HepG2 (cell line): ENCODE measurements around the gene HDAC4. TPM values are rescaled to one million over a fixed set of nuclear protein-coding genes. Genes with fewer than 3 reads are reported as not detected.

Experiments used
- ATAC-seq: fragments of 200-7000 bp; cut with Tn5 transposase; 3 replicates; pipeline ENCODE4 v1.9.1; 2020; ENCODE audit warnings: mild to moderate bottlenecking, moderate library complexity
- BruUV-seq: library from RNA; stranded (reverse); fragments of 400-500 nt; replicated peaks from 2 replicates; lab custom pipeline; 2021; lab: Mats Ljungman, UMichigan
- CTCF ChIA-PET: fragments of 300-600 bp; formaldehyde crosslinking; extraction: SDS; loops from one replicate; lab custom pipeline; 2021; ENCODE audit warnings: low total read pairs, inconsistent platforms, low intra/inter-chr PET ratio; lab: Yijun Ruan, JAX
- POLR2A ChIA-PET: fragments of 350-600 bp; sonication (Branson Sonifier 250); formaldehyde crosslinking; loops from one replicate; lab custom pipeline; 2020; ENCODE audit warnings: antibody characterized with exemption, inconsistent platforms; lab: Yijun Ruan, JAX
- DNase-seq: peaks from one replicate; pipeline ENCODE4 v3.0.0-alpha.2; 2015; ENCODE audit warnings: low spot score
- FAIRE-seq: peaks from 3 replicates; lab custom pipeline; 2011; peaks lifted over from hg19 to GRCh38; lab: Jason Lieb, UNC
- H2AFZ ChIP-seq: one replicate; pipeline ENCODE4 v1.6.1; 2011; ENCODE audit warnings: low read length, inconsistent platforms
- H3K27ac ChIP-seq: fragments of 300-600 bp; 3 replicates; pipeline ENCODE4 v1.8.0; 2011; ENCODE audit warnings: mixed run types, mild to moderate bottlenecking, mixed read lengths, low read length, inconsistent platforms; ENCODE audit not compliant: insufficient read depth; ENCODE audit errors: extremely low read length
- H3K27me3 ChIP-seq, 2 experiments: fragments of 200-600 bp in 1 of 2; 2 replicates in 1 of 2; 3 replicates in 1 of 2; pipeline versions ENCODE4 v1.6.0 to v1.8.0; 2011; ENCODE audit warnings: low read length in 2 of 2, mild to moderate bottlenecking in 2 of 2, moderate library complexity in 2 of 2, inconsistent platforms in 1 of 2; ENCODE audit not compliant: insufficient read depth in 2 of 2, control insufficient read depth in 1 of 2
- H3K36me3 ChIP-seq, 2 experiments: fragments of 200-600 bp in 1 of 2; replicated peaks in 1 of 2; 2 replicates in 1 of 2; 3 replicates in 1 of 2; pipeline versions ENCODE4 v1.5.1 to v1.8.0; 2011; ENCODE audit warnings: low read length in 2 of 2, inconsistent platforms in 1 of 2; ENCODE audit not compliant: insufficient read depth in 2 of 2, control insufficient read depth in 1 of 2
- H3K4me1 ChIP-seq: 2 replicates; pipeline ENCODE4 v1.5.1; 2012; ENCODE audit warnings: low read length, inconsistent platforms; ENCODE audit not compliant: insufficient read depth
- H3K4me2 ChIP-seq: 2 replicates; pipeline ENCODE4 v1.6.0; 2011; ENCODE audit warnings: low read depth, low read length, inconsistent platforms
- H3K4me3 ChIP-seq, 3 experiments: fragments of 200-600 bp in 1 of 3; sonication (generic), shearing (Covaris generic) in 1 of 3; replicated peaks in 1 of 3; 2 replicates each; pipeline ENCODE4 v1.5.1; 2011 to 2016; ENCODE audit warnings: low read length in 3 of 3, inconsistent platforms in 2 of 3, low read depth in 2 of 3, mild to moderate bottlenecking in 2 of 3, control low read depth in 1 of 3, mixed read lengths in 1 of 3; ENCODE audit not compliant: insufficient read depth in 1 of 3
- H3K79me2 ChIP-seq: one replicate; pipeline ENCODE4 v1.6.1; 2011; ENCODE audit warnings: low read length, inconsistent platforms; ENCODE audit not compliant: insufficient read depth
- H3K9ac ChIP-seq: 2 replicates; pipeline ENCODE4 v1.6.0; 2011; ENCODE audit warnings: mild to moderate bottlenecking, low read depth, low read length, inconsistent platforms; ENCODE audit not compliant: insufficient read depth
- H3K9me3 ChIP-seq: 2 replicates; pipeline ENCODE4 v1.5.1; 2012; ENCODE audit warnings: mild to moderate bottlenecking, low read length
- H4K20me1 ChIP-seq: 2 replicates; pipeline ENCODE4 v1.6.0; 2011; ENCODE audit warnings: inconsistent platforms, mild to moderate bottlenecking, low read length, moderate library complexity; ENCODE audit not compliant: insufficient read depth
- AGO2 ChIP-seq: fragments of 200-400 bp; formaldehyde crosslinking; optimal IDR thresholded peaks from 2 replicates; pipeline ENCODE3; 2017; ENCODE audit warnings: mild to moderate bottlenecking, low read depth, low read length, moderate library complexity
- ATM ChIP-seq: fragments of 450-650 bp; IDR thresholded peaks from 2 replicates; pipeline ENCODE4 v1.7.1; 2017; ENCODE audit warnings: mild to moderate bottlenecking, borderline replicate concordance
- BORCS8-MEF2B ChIP-seq: sonication (generic); formaldehyde crosslinking; IDR thresholded peaks from 2 replicates; pipeline ENCODE4 v1.8.0; 2022; ENCODE audit warnings: mild to moderate bottlenecking, missing genetic modification reagents
- CSRNP1 ChIP-seq: sonication (generic); formaldehyde crosslinking; IDR thresholded peaks from 2 replicates; pipeline ENCODE4 v1.8.1; 2023; ENCODE audit warnings: mild to moderate bottlenecking, missing genetic modification reagents
- DMAP1 ChIP-seq: IDR thresholded peaks from 2 replicates; pipeline ENCODE4 v1.6.1; 2016
- HDAC2 ChIP-seq: sonication (generic); formaldehyde crosslinking; IDR thresholded peaks from 2 replicates; pipeline ENCODE4 v1.4.0; 2020; ENCODE audit warnings: missing genetic modification reagents
- HNRNPK ChIP-seq: fragments of 200-400 bp; formaldehyde crosslinking; IDR thresholded peaks from 2 replicates; pipeline ENCODE4 v1.6.1; 2018; ENCODE audit warnings: low read length, low read depth, moderate library complexity, mild to moderate bottlenecking; ENCODE audit not compliant: poor library complexity, severe bottlenecking
- TBX2 ChIP-seq: sonication (generic); formaldehyde crosslinking; IDR thresholded peaks from 2 replicates; pipeline ENCODE4 v1.5.0; 2020; ENCODE audit warnings: missing genetic modification reagents, mild to moderate bottlenecking, borderline replicate concordance
- ZFP91 ChIP-seq: sonication (generic); formaldehyde crosslinking; IDR thresholded peaks from 2 replicates; pipeline ENCODE4 v1.9.0; 2022; ENCODE audit warnings: missing genetic modification reagents, mild to moderate bottlenecking, borderline replicate concordance
- ZNF282 ChIP-seq: fragments of 450-650 bp; IDR thresholded peaks from 2 replicates; pipeline ENCODE4 v1.6.1; 2018; ENCODE audit not compliant: partially characterized antibody
- ZNF292 ChIP-seq: sonication (generic); formaldehyde crosslinking; IDR thresholded peaks from 2 replicates; pipeline ENCODE4 v1.8.1; 2022; ENCODE audit warnings: mild to moderate bottlenecking, low read depth, missing genetic modification reagents, borderline replicate concordance
- ZNF614 ChIP-seq: IDR thresholded peaks from 2 replicates; pipeline ENCODE4 v1.6.1; 2018; ENCODE audit warnings: missing biosample characterization, missing genetic modification reagents, inconsistent platforms, borderline replicate concordance
- ZNF616 ChIP-seq: sonication (generic); formaldehyde crosslinking; IDR thresholded peaks from 2 replicates; pipeline ENCODE4 v1.5.0; 2020; ENCODE audit warnings: low read depth, mild to moderate bottlenecking, missing genetic modification reagents
- ZNF788 ChIP-seq: sonication (generic); formaldehyde crosslinking; IDR thresholded peaks from 2 replicates; pipeline ENCODE4 v1.5.0; 2020; ENCODE audit warnings: mild to moderate bottlenecking, missing genetic modification reagents, borderline replicate concordance
- WGBS: methylation state at CpG from one replicate; pipeline ENCODE4 v1.1.6; 2017; ENCODE audit warnings: low lambda C conversion rate; 5-methylcytosine and 5-hydroxymethylcytosine counted together
- in situ Hi-C: cut with HindIII; loops from 2 replicates; pipeline ENCODE4 v1.10.0; 2017; ENCODE audit warnings: low pct_unique_long_range_greater_than_20kb; ENCODE audit not compliant: extremely low pct_ligation_motif_present
- intact Hi-C: fragments of 100-400 bp; cut with micrococcal nuclease; formaldehyde crosslinking; loops from one replicate; pipeline ENCODE4 v1.10.0; 2022; ENCODE audit not compliant: unreplicated experiment
- polyA plus RNA-seq, 8 experiments: library from polyadenylated mRNA; depleted of rRNA in 3 of 8; stranded (reverse) in 7 of 8; unstranded in 1 of 8; fragments of >200 nt; fragmentation: Illumina TruSeq in 4 of 8; extraction: Trizol in 4 of 8; gene quantifications; 2 replicates each; pipeline versions ENCODE4 v1.2.1 to v1.2.3, GENCODE V29; 2011 to 2016; ENCODE audit warnings: low read depth in 4 of 8, missing spikeins in 1 of 8, mixed read lengths in 1 of 8; ENCODE audit not compliant: insufficient read depth in 1 of 8
- total RNA-seq, 5 experiments: library from RNA; depleted of rRNA; stranded (reverse); fragments of >200 nt; fragmentation: Illumina TruSeq; extraction: Trizol; gene quantifications; 2 replicates each; pipeline ENCODE4 v1.2.3, GENCODE V29; 2016; ENCODE audit warnings: low read depth in 1 of 5
- TF ChIP-seq, protein P1 (sequence below): sonication (generic); formaldehyde crosslinking; IDR thresholded peaks from 2 replicates; pipeline ENCODE4 v1.4.0; 2020; ENCODE audit warnings: missing genetic modification reagents

Gene HDAC4
- total and polyA plus RNA-seq, 2 of the 13 experiments (the other 11 are each of a cell fraction or from before 2014, with no cell fraction given), result 10.1 to 11.5 TPM

- 0 out of 5 replicates have a peak, but pooled peaks cover 0 to 1% of the 10 kb centered on the region in 2 experiments for H3K36me3 ChIP-seq
- CTCF ChIA-PET, result no interaction called here
- FAIRE-seq, result no peak
- intact Hi-C loops (no loop called here), in situ Hi-C loops (no loop called here)
- no peak for DNase-seq
- H3K4me2 ChIP-seq, result no peak overlapping the region
- H3K9ac ChIP-seq, result no peak overlapping the region
- H3K4me3 ChIP-seq, result no peak overlapping the region
- H2AFZ ChIP-seq, result no peak overlapping the region
- ATAC-seq, result peak; percentile 20
- POLR2A ChIA-PET, result no interaction called here
- peaks cover 7% of the 10 kb centered on the region; the same call in 1 of the 2 replicates for H3K9me3 ChIP-seq
- no peaks in the 10 kb centered on the region for H3K79me2 ChIP-seq
- H3K27me3 ChIP-seq, result no peaks in the 10 kb centered on the region
- peaks cover 38% of the 10 kb centered on the region for H3K4me1 ChIP-seq
- no peaks in the 10 kb centered on the region for H4K20me1 ChIP-seq
- no peak overlapping the region for H3K27ac ChIP-seq
- WGBS, result 90% methylated on average over 7 of the region's 8 CpGs
- BruUV-seq, result no TSS peak
- 0 out of 2 replicates have a peak, but pooled peaks have one; percentile 24 for TF ChIP-seq TBX2
- peak; percentile 69 for TF ChIP-seq AGO2
- 0 out of 2 replicates have a peak, but pooled peaks have one; percentile 10 for TF ChIP-seq ZFP91 (CRISPR knock-in tag)
- no peak for TF ChIP-seq ZNF292 (CRISPR knock-in tag)
- TF ChIP-seq, all 625 proteins: peak for 3
Measured at GRCh38 chr2:239047420-239047819, 353.4 kb downstream of the HDAC4 start.

DNA sequence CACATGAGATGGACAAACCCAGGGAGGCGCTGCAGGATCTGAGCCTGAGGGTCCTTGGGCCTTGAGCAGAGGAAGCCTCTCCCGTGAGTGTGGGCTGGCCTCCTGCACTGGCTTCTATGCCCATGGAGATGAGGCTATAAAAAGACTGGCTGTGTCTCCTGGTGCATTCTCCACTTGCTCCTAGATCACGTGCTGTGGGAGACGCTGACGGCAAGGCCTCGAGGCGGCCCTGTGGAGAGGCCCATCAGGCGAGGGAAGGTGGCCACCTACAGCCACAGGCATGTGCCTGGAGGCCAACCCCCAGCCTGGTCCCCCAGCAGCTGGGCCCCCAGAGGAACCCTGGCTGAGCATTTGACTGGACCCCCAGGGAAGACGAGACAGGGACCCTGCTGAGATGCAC lies 354.0 kb downstream of the HDAC4 start:
- Histone ChIP-seq H3K9ac (no peak overlapping the region), H3K4me1 (peaks cover 38% of the 10 kb centered on the region), H3K9me3 (peaks cover 7% of the 10 kb centered on the region; the same call in 1 of the 2 replicates), H4K20me1 (no peaks in the 10 kb centered on the region), H2AFZ (no peak overlapping the region), H3K27me3 (no peaks in the 10 kb centered on the region), H3K27ac (no peak overlapping the region), H3K79me2 (no peaks in the 10 kb centered on the region), H3K4me3 (no peak overlapping the region), H3K4me2 (no peak overlapping the region), H3K36me3 (no peaks in the 10 kb centered on the region)
- intact Hi-C loops (no loop called here), in situ Hi-C loops (no loop called here)
- 88% methylated on average over 5 of the region's 9 CpGs for WGBS
- ChIA-PET CTCF (no interaction called here), POLR2A (no interaction called here)
- BruUV-seq, result no TSS peak
- DNase-seq, result no peak
- no peak for FAIRE-seq
- ATAC-seq, result peak; percentile 13; the same call in 2 of the 3 replicates
- TF ChIP-seq ZNF616 (CRISPR knock-in tag), result no peak
- no peak for TF ChIP-seq CSRNP1 (CRISPR knock-in tag)
- TF ChIP-seq ZNF788 (CRISPR knock-in tag), result no peak
- no peak for TF ChIP-seq BORCS8-MEF2B (CRISPR knock-in tag)
- TF ChIP-seq ZNF282, result no peak
- no peak for TF ChIP-seq DMAP1
- no peak for TF ChIP-seq ZNF614 (CRISPR knock-in tag)
- no peak for TF ChIP-seq HDAC2
- TF ChIP-seq, protein P1, sequence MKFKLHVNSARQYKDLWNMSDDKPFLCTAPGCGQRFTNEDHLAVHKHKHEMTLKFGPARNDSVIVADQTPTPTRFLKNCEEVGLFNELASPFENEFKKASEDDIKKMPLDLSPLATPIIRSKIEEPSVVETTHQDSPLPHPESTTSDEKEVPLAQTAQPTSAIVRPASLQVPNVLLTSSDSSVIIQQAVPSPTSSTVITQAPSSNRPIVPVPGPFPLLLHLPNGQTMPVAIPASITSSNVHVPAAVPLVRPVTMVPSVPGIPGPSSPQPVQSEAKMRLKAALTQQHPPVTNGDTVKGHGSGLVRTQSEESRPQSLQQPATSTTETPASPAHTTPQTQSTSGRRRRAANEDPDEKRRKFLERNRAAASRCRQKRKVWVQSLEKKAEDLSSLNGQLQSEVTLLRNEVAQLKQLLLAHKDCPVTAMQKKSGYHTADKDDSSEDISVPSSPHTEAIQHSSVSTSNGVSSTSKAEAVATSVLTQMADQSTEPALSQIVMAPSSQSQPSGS (CRISPR knock-in tag), result no peak
- TF ChIP-seq HNRNPK, result no peak
- TF ChIP-seq ATM, result no peak
